Adrenal gland (tissue), 12 donors: ENCODE data around the gene RDH8. TPM values are rescaled to one million over a fixed set of nuclear protein-coding genes. Genes with fewer than 3 reads are reported as not detected.

Experiments
- DNase-seq, 7 donors: peaks; one replicate each; pipeline ENCODE4 v3.0.0-alpha.2; 2019 to 2020
- H3K27ac ChIP-seq, 5 donors: fragments of 200-600 bp; sonication (generic) in 4 of 5; 1 replicate in 3 of 5; 2 replicates in 2 of 5; pipeline versions ENCODE4 v1.5.1 to v1.8.0; 2016 to 2020; ENCODE audit warnings: mild to moderate bottlenecking in 1 of 5
- H3K27me3 ChIP-seq: fragments of 200-600 bp; 2 replicates; pipeline ENCODE4 v1.8.0; 2021
- H3K36me3 ChIP-seq, 2 donors: fragments of 200-600 bp; replicated peaks in 1 of 2; 1 replicate in 1 of 2; 2 replicates in 1 of 2; pipeline versions ENCODE4 v1.5.1 to v1.8.0; 2018 to 2022
- H3K4me1 ChIP-seq, 2 donors: fragments of 200-600 bp; replicated peaks in 1 of 2; 1 replicate in 1 of 2; 2 replicates in 1 of 2; pipeline versions ENCODE4 v1.5.1 to v1.8.0; 2018 to 2021
- H3K4me3 ChIP-seq, 4 donors: fragments of 200-600 bp; sonication (generic) in 3 of 4; one replicate each; pipeline ENCODE4 v1.5.1; 2016 to 2018
- H3K9me3 ChIP-seq, 3 donors: fragments of 200-600 bp; sonication (generic) in 1 of 3; replicated peaks in 1 of 3; 1 replicate in 2 of 3; 2 replicates in 1 of 3; pipeline versions ENCODE4 v1.5.1 to v1.8.0; 2016 to 2021
- CTCF ChIP-seq, 6 experiments: fragments of 450-650 bp in 4 of 6; fragments of 200-600 bp in 2 of 6; sonication (generic) in 1 of 6; IDR thresholded peaks; 1 replicate in 5 of 6; 2 replicates in 1 of 6; pipeline versions ENCODE4 v1.5.1 to v1.8.0; 2016 to 2021; ENCODE audit warnings: antibody characterized with exemption in 6 of 6, mild to moderate bottlenecking in 2 of 6, moderate library complexity in 1 of 6
- POLR2A ChIP-seq, 2 donors: fragments of 450-650 bp; IDR thresholded peaks; one replicate each; pipeline ENCODE4 v1.6.1; 2017; ENCODE audit warnings: antibody characterized with exemption in 2 of 2, mild to moderate bottlenecking in 2 of 2, moderate library complexity in 1 of 2
- WGBS, 4 donors: extraction: QIAGEN DNeasy Blood & Tissue Kit in 2 of 4; methylation state at CpG; one replicate each; pipeline versions ENCODE4 v1.1.5 to v1.1.7; 2013 to 2017; 5-methylcytosine and 5-hydroxymethylcytosine counted together
- intact Hi-C, 2 donors: fragments of 100-400 bp; cut with DNase I; formaldehyde crosslinking; loops; one replicate each; pipeline versions ENCODE4 v1.14.1 to v1.15.0; 2022 to 2023
- polyA plus RNA-seq, 3 donors: library from polyadenylated mRNA; stranded (reverse); fragments of 200-250 nt in 2 of 3; fragments of 350-450 nt in 1 of 3; fragmentation: Illumina TruSeq in 1 of 3; extraction: RNeasy Lipid Tissue Mini Kit (QIAGEN cat#74804) in 1 of 3; gene quantifications; one replicate each; pipeline ENCODE4 v1.2.3, GENCODE V29; 2013 to 2014
- total RNA-seq, 9 donors: library from RNA; depleted of rRNA in 4 of 9; stranded (reverse); fragments of >200 nt in 4 of 9; fragments of 120-200 nt in 1 of 9; fragmentation: NEBNext Ultra II Directional in 1 of 9; extraction: Animal tissue kit (Norgen Biotek cat#: 25700) in 1 of 9; gene quantifications; one replicate each; pipeline versions ENCODE4 v1.1.0 to v1.2.4, GENCODE V29; 2013 to 2023
- donor health status: healthy with polysubstance abuse.
- donor health status: Bipolar disorder and iron deficiency.
- donor health status: DM: yes; HTN: yes; CAD: no.
- donor health status: DM: no; HTN: no; CAD: no.
- donor health status: DM: no; HTN: no; CAD: no.
- donor health status: DM: yes; HTN: yes; CAD: no.

Gene RDH8
- total and polyA plus RNA-seq, 12 donors: not detected

- Histone ChIP-seq H3K4me3 (no peak overlapping the region), H3K9me3 (peaks cover 0 to 25% (median 0%) of the 10 kb centered on the region in 3 donors), H3K4me1 (no peaks in the 10 kb centered on the region), H3K27ac (no peak overlapping the region), H3K27me3 (no peaks in the 10 kb centered on the region), H3K36me3 (no peaks in the 10 kb centered on the region)
- WGBS, 4 donors: 10 to 63% (median 49%) methylated on average over 1 of the region's 1 CpG
- no peak for TF ChIP-seq POLR2A (IDR thresholded peaks at IDR 0.05)
- TF ChIP-seq CTCF (IDR thresholded peaks at IDR 0.05): no peak
- DNase-seq: no peak
- intact Hi-C loops: no loop called here
Measured at GRCh38 chr19:10045371-10045770, 32.1 kb downstream of the RDH8 start.

GRCh38 chr19:10049626-10050025, 36.3 kb downstream of the RDH8 start:
- H3K9me3 ChIP-seq: no peaks in the 10 kb centered on the region
- H3K27me3 ChIP-seq: no peaks in the 10 kb centered on the region
- H3K4me3 ChIP-seq: no peak overlapping the region
- no peaks in the 10 kb centered on the region for H3K36me3 ChIP-seq
- intact Hi-C loops: no loop called here
- TF ChIP-seq POLR2A (IDR thresholded peaks at IDR 0.05): no peak
- TF ChIP-seq CTCF (IDR thresholded peaks at IDR 0.05): no peak
- no peak overlapping the region for H3K27ac ChIP-seq
- H3K4me1 ChIP-seq: no peaks in the 10 kb centered on the region
- DNase-seq: no peak
- WGBS, 4 donors: 39 to 86% (median 63%) methylated on average over 1 to 2 of the region's 2 CpGs

- DNase-seq: no peak
- Histone ChIP-seq H3K27me3 (no peaks in the 10 kb centered on the region), H3K36me3 (no peaks in the 10 kb centered on the region), H3K27ac (no peak overlapping the region), H3K4me3 (no peak overlapping the region), H3K4me1 (no peaks in the 10 kb centered on the region), H3K9me3 (no peaks in the 10 kb centered on the region)
- intact Hi-C loops: no loop called here
- TF ChIP-seq POLR2A (IDR thresholded peaks at IDR 0.05) (no peak), CTCF (IDR thresholded peaks at IDR 0.05) (no peak)
- 71 to 85% (median 76%) methylated on average over 6 to 21 of the region's 21 CpGs for WGBS, 4 donors
Measured at GRCh38 chr19:10052602-10053360, 39.5 kb downstream of the RDH8 start.

- no peaks in the 10 kb centered on the region for H3K36me3 ChIP-seq
- H3K27ac ChIP-seq: no peak overlapping the region
- WGBS, 4 donors: 22 to 77% (median 36%) methylated on average over 4 to 20 of the region's 21 CpGs
- no peaks in the 10 kb centered on the region for H3K4me1 ChIP-seq
- H3K27me3 ChIP-seq: no peaks in the 10 kb centered on the region
- intact Hi-C loops: no loop called here
- DNase-seq: peak in 1 of 7 donors; percentile 9
- no peak overlapping the region for H3K4me3 ChIP-seq
- no peak for TF ChIP-seq POLR2A (IDR thresholded peaks at IDR 0.05)
- TF ChIP-seq CTCF (IDR thresholded peaks at IDR 0.05): no peak
- no peaks in the 10 kb centered on the region for H3K9me3 ChIP-seq
Measured at GRCh38 chr19:10061717-10062310, 48.5 kb downstream of the RDH8 start.
